DOHH2 (cell line): ENCODE data around the gene IPO9.

Experiments used
- H3F3A ChIP-seq: fragments of 200-600 bp; sonication (generic), shearing (Covaris generic); 2 replicates; pipeline ENCODE4 v1.6.0; 2016; ENCODE audit warnings: antibody characterized with exemption, mild to moderate bottlenecking; ENCODE audit not compliant: control insufficient read depth, insufficient read depth
- H3K27ac ChIP-seq: fragments of 200-600 bp; sonication (generic); 2 replicates; pipeline ENCODE4 v1.5.1; 2014; ENCODE audit warnings: low read depth, mild to moderate bottlenecking, low read length, moderate library complexity
- H3K27me3 ChIP-seq: fragments of 200-600 bp; sonication (generic); 2 replicates; pipeline ENCODE4 v1.6.1; 2014; ENCODE audit warnings: mild to moderate bottlenecking, low read length, mixed read lengths; ENCODE audit not compliant: control insufficient read depth
- H3K36me3 ChIP-seq: fragments of 200-600 bp; sonication (generic); 2 replicates; pipeline ENCODE4 v1.6.1; 2014; ENCODE audit warnings: mild to moderate bottlenecking, low read length, moderate library complexity, mixed read lengths; ENCODE audit not compliant: control insufficient read depth
- H3K4me1 ChIP-seq: fragments of 200-600 bp; sonication (generic); 2 replicates; pipeline ENCODE4 v1.6.1; 2014; ENCODE audit warnings: mild to moderate bottlenecking, low read length, mixed read lengths; ENCODE audit not compliant: control insufficient read depth
- H3K4me2 ChIP-seq: fragments of 200-600 bp; sonication (generic); 2 replicates; pipeline ENCODE4 v1.6.0; 2014; ENCODE audit warnings: mild to moderate bottlenecking, low read length, moderate library complexity
- H3K4me3 ChIP-seq: fragments of 200-600 bp; sonication (generic); 2 replicates; pipeline ENCODE4 v1.5.1; 2014; ENCODE audit warnings: mild to moderate bottlenecking, low read length, mixed read lengths
- H3K79me2 ChIP-seq: fragments of 200-600 bp; sonication (generic); 2 replicates; pipeline ENCODE4 v1.6.1; 2014; ENCODE audit warnings: mild to moderate bottlenecking, low read length, mixed read lengths; ENCODE audit not compliant: control insufficient read depth
- H3K9me2 ChIP-seq: fragments of 200-600 bp; sonication (generic); replicated peaks from 2 replicates; pipeline ENCODE4 v1.6.1; 2014; ENCODE audit warnings: mild to moderate bottlenecking, low read length, mixed read lengths; ENCODE audit not compliant: control insufficient read depth
- H3K9me3 ChIP-seq: fragments of 200-600 bp; sonication (generic); 2 replicates; pipeline ENCODE4 v1.6.1; 2014; ENCODE audit warnings: antibody characterized with exemption, low read length, mixed read lengths; ENCODE audit not compliant: control insufficient read depth, insufficient read depth
- H4K20me1 ChIP-seq: fragments of 200-600 bp; sonication (generic); 2 replicates; pipeline ENCODE4 v1.6.0; 2014; ENCODE audit warnings: low read depth, mild to moderate bottlenecking, antibody characterized with exemption, low read length, moderate library complexity; ENCODE audit not compliant: control insufficient read depth, insufficient read depth
- CTCF ChIP-seq: fragments of 200-600 bp; sonication (generic); IDR thresholded peaks from one replicate; pipeline ENCODE4 v1.5.1; 2014; ENCODE audit warnings: antibody characterized with exemption, mild to moderate bottlenecking, low read depth, low read length; ENCODE audit not compliant: poor library complexity, severe bottlenecking
- EZH2phosphoT487 ChIP-seq: fragments of 200-600 bp; sonication (generic); IDR thresholded peaks from 2 replicates; pipeline ENCODE4 v1.6.1; 2017; ENCODE audit warnings: borderline replicate concordance, mild to moderate bottlenecking, antibody characterized with exemption, low read length, moderate library complexity, mixed read lengths

Gene IPO9

GRCh38 chr1:201813226-201813625 lies 15.7 kb upstream of the IPO9 start:
- no peaks in the 10 kb centered on the region for H3K79me2 ChIP-seq
- no peaks in the 10 kb centered on the region for H3K27me3 ChIP-seq
- no peak overlapping the region for H3K4me3 ChIP-seq
- no peaks in the 10 kb centered on the region for H3K36me3 ChIP-seq
- H3K27ac ChIP-seq = no peak overlapping the region
- H4K20me1 ChIP-seq = no peaks in the 10 kb centered on the region
- TF ChIP-seq EZH2phosphoT487 (no peak), CTCF (no peak)
- no peak overlapping the region for H3K4me2 ChIP-seq
- H3K9me3 ChIP-seq = no peaks in the 10 kb centered on the region
- no peaks in the 10 kb centered on the region for H3F3A ChIP-seq
- no peaks in the 10 kb centered on the region for H3K9me2 ChIP-seq
- H3K4me1 ChIP-seq = no peaks in the 10 kb centered on the region

- Histone ChIP-seq H3K27ac (no peak overlapping the region), H3K4me1 (no peaks in the 10 kb centered on the region), H3K79me2 (no peaks in the 10 kb centered on the region), H3K4me3 (no peak overlapping the region), H3F3A (no peaks in the 10 kb centered on the region), H3K9me3 (no peaks in the 10 kb centered on the region), H4K20me1 (no peaks in the 10 kb centered on the region), H3K4me2 (no peak overlapping the region), H3K36me3 (no peaks in the 10 kb centered on the region), H3K9me2 (no peaks in the 10 kb centered on the region), H3K27me3 (no peaks in the 10 kb centered on the region)
- no peak for TF ChIP-seq CTCF
- no peak for TF ChIP-seq EZH2phosphoT487
Measured at GRCh38 chr1:201816309-201816854, 12.6 kb upstream of the IPO9 start.

GRCh38 chr1:201818971-201819750 lies 9.8 kb upstream of the IPO9 start:
- no peaks in the 10 kb centered on the region for H3K9me2 ChIP-seq
- no peaks in the 10 kb centered on the region for H3K4me1 ChIP-seq
- TF ChIP-seq CTCF (no peak), EZH2phosphoT487 (no peak)
- no peaks in the 10 kb centered on the region for H3K36me3 ChIP-seq
- no peaks in the 10 kb centered on the region for H3K27me3 ChIP-seq
- H3K27ac ChIP-seq = no peak overlapping the region
- no peak overlapping the region for H3K4me3 ChIP-seq
- H3K9me3 ChIP-seq = no peaks in the 10 kb centered on the region
- H3K79me2 ChIP-seq = no peaks in the 10 kb centered on the region
- H3K4me2 ChIP-seq = no peak overlapping the region
- H4K20me1 ChIP-seq = no peaks in the 10 kb centered on the region
- H3F3A ChIP-seq = no peaks in the 10 kb centered on the region
